GM21360 (cell line): Measurements from ENCODE around the gene LRRFIP1.
A peak's percentile ranks its signal among the peaks of the same experiment; 100 is the strongest.
"Not testable (repeated sequence)": the region's sequence is repeated elsewhere in the genome, so short reads cannot be mapped to it uniquely, and the experiment has no call there.

Experiments used
- ATAC-seq: cut with Tn5 transposase; IDR thresholded peaks from one replicate; pipeline ENCODE4 v1.9.1; 2021; ENCODE audit warnings: mild to moderate bottlenecking, moderate library complexity; ENCODE audit not compliant: unreplicated experiment

LRRFIP1 gene

GRCh38 chr2:237742614-237743013, 115.2 kb downstream of the LRRFIP1 start:
- ATAC-seq: no peak

GRCh38 chr2:237743024-237743423, 115.6 kb downstream of the LRRFIP1 start:
- ATAC-seq: no peak

GRCh38 chr2:237743561-237744269, 116.3 kb downstream of the LRRFIP1 start:
- no peak for ATAC-seq

- ATAC-seq: no peak
Observed at GRCh38 chr2:237744270-237744612, 116.9 kb downstream of the LRRFIP1 start.

- ATAC-seq: no peak
Observed at GRCh38 chr2:237744613-237745249, 117.3 kb downstream of the LRRFIP1 start.

GRCh38 chr2:237745250-237745613, 117.8 kb downstream of the LRRFIP1 start:
- ATAC-seq: no peak

DNA sequence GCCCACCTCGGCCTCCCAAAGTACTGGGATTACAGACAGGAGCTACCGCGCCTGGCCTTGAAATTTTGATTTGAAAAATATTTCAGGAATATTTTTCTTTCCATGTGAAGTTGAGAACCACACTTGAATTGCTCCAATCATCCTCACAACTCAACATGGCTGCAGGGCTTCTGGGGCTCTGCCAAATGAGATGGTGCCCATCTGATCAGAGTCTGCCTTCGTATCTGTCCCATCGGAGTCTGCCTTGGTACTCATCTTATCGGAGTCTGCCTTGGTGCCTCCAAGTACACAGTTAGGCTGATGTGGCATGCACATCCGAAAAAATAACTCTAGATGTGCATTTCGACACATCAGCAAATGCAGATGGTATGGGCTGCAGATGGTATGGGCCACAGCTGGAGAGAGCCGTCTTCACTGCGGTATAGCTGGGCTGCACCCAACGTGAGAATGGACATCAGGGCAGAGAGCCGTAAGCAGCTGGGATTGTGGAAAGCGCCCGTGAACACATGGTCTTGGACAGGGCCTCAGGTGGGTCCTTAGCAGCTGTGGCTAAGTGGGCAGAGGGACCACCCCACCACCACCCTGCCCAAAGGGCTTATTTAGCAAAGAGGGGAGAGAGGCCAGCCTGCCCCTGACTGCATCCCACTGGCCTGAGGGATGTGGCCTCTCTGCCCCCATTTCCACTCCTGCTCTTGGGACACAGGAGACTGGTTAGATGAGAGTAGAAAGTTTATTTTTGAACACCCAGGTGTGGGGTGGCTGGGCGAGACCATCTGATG, 119.1 kb downstream of the LRRFIP1 start:
- no peak for ATAC-seq

DNA sequence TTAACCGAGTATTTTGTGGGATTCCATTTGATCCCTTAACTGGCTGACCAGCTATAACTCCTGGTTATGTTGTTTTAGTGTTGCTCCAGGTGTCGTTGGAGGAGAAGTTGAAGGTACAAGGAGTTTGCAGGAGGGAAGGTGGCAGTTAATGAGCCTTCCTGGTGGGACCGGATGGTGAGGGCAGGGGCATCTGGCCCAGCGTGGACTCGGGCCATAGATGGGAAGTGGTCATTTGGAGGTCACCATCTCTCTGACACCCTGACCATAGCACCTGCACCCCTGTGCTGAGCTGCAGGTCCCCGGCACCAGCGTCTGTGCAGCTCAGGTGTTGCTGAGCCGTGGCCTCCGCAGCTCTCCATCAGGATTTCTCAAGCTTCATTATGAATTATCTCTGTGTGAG, 119.8 kb downstream of the LRRFIP1 start:
- no peak for ATAC-seq

DNA sequence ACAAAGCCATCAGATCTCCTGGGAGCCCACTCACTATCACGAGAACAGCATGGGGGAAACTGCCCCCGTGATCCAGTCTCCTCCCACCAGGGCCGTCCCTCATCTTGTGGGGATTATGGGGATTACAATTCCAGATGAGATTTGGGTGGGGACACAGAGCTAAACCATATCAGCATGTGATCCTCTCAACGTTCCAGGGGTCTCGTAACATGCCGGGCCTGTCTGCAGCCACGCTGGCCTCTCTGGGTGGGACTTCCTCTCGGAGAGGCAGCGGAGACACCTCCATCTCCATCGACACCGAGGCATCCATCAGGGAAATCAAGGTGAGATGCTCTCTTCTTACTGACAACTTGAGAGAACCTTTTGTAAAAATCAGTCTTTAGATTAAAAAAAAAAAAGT, 121.6 kb downstream of the LRRFIP1 start:
- no peak for ATAC-seq

DNA sequence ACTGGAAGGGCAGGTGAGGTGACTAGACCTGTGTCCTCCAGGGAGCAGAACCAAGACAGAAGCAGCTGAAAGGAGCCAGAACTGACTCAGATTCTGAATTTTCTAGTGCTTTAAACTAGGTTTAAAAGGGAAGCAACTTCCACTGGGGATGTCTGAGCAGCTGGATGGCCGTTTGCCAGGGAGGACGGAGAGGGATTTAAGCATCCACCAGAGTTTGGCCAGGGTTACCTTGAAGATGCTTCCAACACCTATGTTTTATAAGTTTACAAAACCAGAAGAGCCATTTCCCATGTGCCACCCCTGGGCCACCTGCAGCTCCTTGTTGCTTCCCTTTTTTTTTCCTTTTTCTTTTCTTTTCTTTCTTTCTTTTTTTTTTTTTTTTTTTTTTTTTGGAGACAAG, 122.6 kb downstream of the LRRFIP1 start:
- ATAC-seq: no peak

GRCh38 chr2:237750441-237750840, 123.1 kb downstream of the LRRFIP1 start:
- not testable (repeated sequence) for ATAC-seq

DNA sequence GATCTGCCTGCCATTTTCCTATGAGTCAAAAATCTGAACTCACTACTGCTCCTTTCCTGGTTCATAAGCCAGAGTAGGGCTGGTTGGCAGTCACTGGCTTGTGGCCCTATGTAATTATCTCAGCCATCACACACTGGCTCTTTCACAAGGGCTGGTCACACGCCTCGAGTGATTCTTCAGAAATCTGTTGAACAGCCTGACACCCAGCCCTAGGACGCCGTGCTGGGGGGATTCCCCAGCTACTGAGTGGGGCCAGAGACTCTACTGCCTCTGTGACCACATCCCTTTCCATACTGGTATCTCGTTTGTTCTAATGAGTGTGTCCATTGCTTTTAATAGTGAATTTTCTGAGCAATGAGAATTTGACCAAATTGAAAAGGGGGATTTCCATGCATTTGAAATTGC, 125.4 kb downstream of the LRRFIP1 start:
- peak; percentile 98 for ATAC-seq

- ATAC-seq: no peak
Observed at GRCh38 chr2:237754182-237754581, 126.8 kb downstream of the LRRFIP1 start.

GRCh38 chr2:237754626-237755248, 127.3 kb downstream of the LRRFIP1 start:
- ATAC-seq: no peak

GRCh38 chr2:237757616-237758015, 130.2 kb downstream of the LRRFIP1 start:
- no peak for ATAC-seq

GRCh38 chr2:237758185-237758584, 130.8 kb downstream of the LRRFIP1 start:
- ATAC-seq: no peak

GRCh38 chr2:237759176-237759575, 131.8 kb downstream of the LRRFIP1 start:
- no peak for ATAC-seq

- ATAC-seq: no peak
Observed at GRCh38 chr2:237760506-237761502, 133.4 kb downstream of the LRRFIP1 start.

- not testable (repeated sequence) for ATAC-seq
Observed at GRCh38 chr2:237762291-237763182, 135.2 kb downstream of the LRRFIP1 start.
